Activated CD8-positive, alpha-beta T cell treated with anti-CD3 and anti-CD28 coated beads for 36 hours (primary cell): Measurements from ENCODE around the gene PRAMEF1. TPM values are rescaled to one million over a fixed set of nuclear protein-coding genes. Genes with fewer than 3 reads are reported as not detected.

Source experiments
- ATAC-seq: fragments of 200-7000 bp; cut with Tn5 transposase; one replicate; pipeline ENCODE4 v1.10.0; 2021; ENCODE audit warnings: mild to moderate bottlenecking, moderate library complexity
- CTCF ChIA-PET: fragments of 350-600 bp; sonication (Branson Sonifier 250); formaldehyde crosslinking; loops from one replicate; lab custom pipeline; 2021; ENCODE audit warnings: antibody characterized with exemption; lab: Charles Lee
- POLR2A ChIA-PET: fragments of 350-600 bp; sonication (Branson Sonifier 250); formaldehyde crosslinking; loops from one replicate; lab custom pipeline; 2021; ENCODE audit warnings: antibody characterized with exemption; lab: Charles Lee
- DNase-seq: peaks from one replicate; pipeline ENCODE4 v3.0.0-alpha.2; 2020
- H3K27ac Mint-ChIP-seq: one replicate; pipeline ENCODE4 v1.8.0; 2021; ENCODE audit warnings: mild to moderate bottlenecking, mixed read lengths
- H3K27me3 Mint-ChIP-seq: one replicate; pipeline ENCODE4 v1.8.0; 2021; ENCODE audit warnings: mixed read lengths
- H3K36me3 Mint-ChIP-seq: one replicate; pipeline ENCODE4 v1.8.0; 2021; ENCODE audit warnings: low read depth, mixed read lengths
- H3K4me1 Mint-ChIP-seq: one replicate; pipeline ENCODE4 v1.8.0; 2021; ENCODE audit warnings: low read depth, mixed read lengths
- H3K4me3 Mint-ChIP-seq: one replicate; pipeline ENCODE4 v1.8.0; 2021; ENCODE audit warnings: mild to moderate bottlenecking, moderate library complexity, mixed read lengths
- H3K9me3 Mint-ChIP-seq: one replicate; pipeline ENCODE4 v1.8.0; 2021; ENCODE audit warnings: mixed read lengths
- CTCF ChIP-seq: fragments of 200-600 bp; IDR thresholded peaks from one replicate; pipeline ENCODE4 v1.8.0; 2022; ENCODE audit warnings: antibody characterized with exemption, mild to moderate bottlenecking
- intact Hi-C: fragments of 100-400 bp; cut with micrococcal nuclease; formaldehyde crosslinking; loops from one replicate; pipeline ENCODE4 v1.10.0; 2022
- total RNA-seq, 2 experiments: library from RNA; stranded (reverse); gene quantifications; one replicate each; pipeline ENCODE4 v1.2.3, GENCODE V29; 2021

Gene PRAMEF1
- total RNA-seq, 2 experiments from 2014 or later: not detected

GRCh38 chr1:12754738-12755137 is 36.5 kb upstream of the PRAMEF1 start:
- H3K4me1 Mint-ChIP-seq: no peaks in the 10 kb centered on the region
- TF ChIP-seq CTCF: no peak
- H3K27me3 Mint-ChIP-seq: peaks cover 18% of the 10 kb centered on the region
- CTCF ChIA-PET: no interaction called here
- H3K27ac Mint-ChIP-seq: no peak overlapping the region
- intact Hi-C loops: no loop called here
- POLR2A ChIA-PET: no interaction called here
- H3K4me3 Mint-ChIP-seq: no peak overlapping the region
- DNase-seq (no peak), ATAC-seq (no peak)
- H3K9me3 Mint-ChIP-seq: peaks cover 4% of the 10 kb centered on the region
- no peaks in the 10 kb centered on the region for H3K36me3 Mint-ChIP-seq

DNA sequence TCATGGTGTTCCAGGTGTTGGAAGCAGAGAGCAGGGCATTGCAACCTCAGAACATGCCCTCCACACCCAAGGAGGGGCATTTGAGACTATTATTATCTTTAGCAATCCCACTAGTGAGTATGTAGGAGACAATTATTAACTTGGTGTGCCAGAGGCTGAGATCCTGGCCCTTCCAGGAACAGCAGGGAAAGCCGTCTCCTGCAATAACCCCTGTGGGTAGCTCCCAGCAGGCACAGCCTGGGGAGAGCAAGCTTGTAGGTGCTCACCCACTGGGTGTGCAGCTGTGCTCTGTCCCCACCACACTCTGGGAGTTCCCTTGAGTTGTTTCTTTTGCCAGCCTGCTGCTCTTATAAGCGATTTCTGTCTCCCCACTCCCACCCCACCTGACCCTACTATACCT is 34.9 kb upstream of the PRAMEF1 start:
- H3K27ac Mint-ChIP-seq: no peak overlapping the region
- H3K27me3 Mint-ChIP-seq: peaks cover 15% of the 10 kb centered on the region
- intact Hi-C loops: no loop called here
- no peak overlapping the region for H3K4me3 Mint-ChIP-seq
- H3K36me3 Mint-ChIP-seq: no peaks in the 10 kb centered on the region
- H3K9me3 Mint-ChIP-seq: no peaks in the 10 kb centered on the region
- no peak for TF ChIP-seq CTCF
- ChIA-PET CTCF (no interaction called here), POLR2A (no interaction called here)
- no peaks in the 10 kb centered on the region for H3K4me1 Mint-ChIP-seq
- DNase-seq (no peak), ATAC-seq (no peak)

DNA sequence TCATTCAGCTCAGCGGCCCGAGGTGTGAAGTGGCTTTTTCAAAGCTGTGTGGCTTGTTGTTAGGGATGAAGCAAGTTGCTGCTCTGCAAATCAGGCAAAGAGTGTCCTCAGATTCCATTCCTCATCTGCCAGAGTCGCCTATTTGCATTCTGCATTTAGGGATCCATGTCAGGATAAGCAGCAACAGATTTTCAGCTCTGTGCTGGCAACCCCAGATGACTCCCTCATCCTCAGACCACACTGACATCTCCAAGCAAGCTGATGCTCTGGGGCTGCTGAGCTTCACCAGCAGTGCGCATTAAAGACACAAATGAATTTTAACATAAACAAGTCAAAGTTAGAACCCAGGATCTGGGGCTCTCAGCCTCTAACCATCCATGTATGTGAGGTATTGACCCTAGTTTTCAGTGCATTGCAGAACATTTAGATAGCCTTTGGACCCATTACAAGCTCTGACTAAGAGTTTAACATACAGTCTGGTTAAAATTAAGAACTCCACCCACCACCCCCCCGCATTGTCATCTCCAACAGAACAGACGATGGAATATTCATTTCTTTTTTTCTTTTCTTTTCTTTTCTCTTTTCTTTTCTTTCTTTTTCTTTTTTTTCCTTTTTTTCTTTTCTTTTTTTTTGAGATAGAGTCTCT is 34.3 kb upstream of the PRAMEF1 start:
- H3K4me3 Mint-ChIP-seq: no peak overlapping the region
- H3K36me3 Mint-ChIP-seq: no peaks in the 10 kb centered on the region

GRCh38 chr1:12757836-12758235 is 33.4 kb upstream of the PRAMEF1 start:
- CTCF ChIA-PET: no interaction called here

More for the DNA sequence above, 34.3 kb upstream of the PRAMEF1 start:
- H3K9me3 Mint-ChIP-seq: no peaks in the 10 kb centered on the region
- POLR2A ChIA-PET: no interaction called here
- intact Hi-C loops: no loop called here
- ATAC-seq (no peak), DNase-seq (no peak)
- TF ChIP-seq CTCF: no peak
- CTCF ChIA-PET: no interaction called here
- peaks cover 15% of the 10 kb centered on the region for H3K27me3 Mint-ChIP-seq
- no peaks in the 10 kb centered on the region for H3K4me1 Mint-ChIP-seq
- H3K27ac Mint-ChIP-seq: no peak overlapping the region

More at GRCh38 chr1:12757836-12758235, 33.4 kb upstream of the PRAMEF1 start:
- POLR2A ChIA-PET: no interaction called here
- DNase-seq (no peak), ATAC-seq (no peak)
- intact Hi-C loops: no loop called here
- H3K27me3 Mint-ChIP-seq: peaks cover 15% of the 10 kb centered on the region
- no peaks in the 10 kb centered on the region for H3K4me1 Mint-ChIP-seq
- H3K36me3 Mint-ChIP-seq: no peaks in the 10 kb centered on the region
- no peaks in the 10 kb centered on the region for H3K9me3 Mint-ChIP-seq
- H3K27ac Mint-ChIP-seq: no peak overlapping the region
- TF ChIP-seq CTCF: no peak
- no peak overlapping the region for H3K4me3 Mint-ChIP-seq
